Endothelial cell of umbilical vein (primary cell): ENCODE results near the gene CCNK. TPM values are rescaled to one million over a fixed set of nuclear protein-coding genes. Genes with fewer than 3 reads are reported as not detected.
A peak's percentile ranks its signal among the peaks of the same experiment; 100 is the strongest.

Source experiments
- Bru-seq: library from RNA; stranded (reverse); fragments of 400-500 nt; gene quantifications from one replicate; lab custom pipeline; 2021; lab: Mats Ljungman, UMichigan
- BruChase-seq, 2 experiments: library from RNA; stranded (reverse); fragments of 400-500 nt; gene quantifications; one replicate each; lab custom pipeline; 2021; lab: Mats Ljungman, UMichigan
- BruUV-seq: library from RNA; stranded (reverse); fragments of 400-500 nt; replicated peaks from 2 replicates; lab custom pipeline; 2021; lab: Mats Ljungman, UMichigan
- CTCF ChIA-PET: fragments of 300-600, 350-600 bp; sonication (Branson Sonifier 250); formaldehyde crosslinking; loops from one replicate; lab custom pipeline; 2021; ENCODE audit warnings: antibody characterized with exemption, inconsistent platforms; lab: Charles Lee
- POLR2A ChIA-PET: fragments of 300-600, 350-600 bp; sonication (Branson Sonifier 250); formaldehyde crosslinking; loops from one replicate; lab custom pipeline; 2021; ENCODE audit warnings: antibody characterized with exemption, inconsistent platforms; lab: Charles Lee
- DNase-seq: peaks from one replicate; pipeline ENCODE4 v3.0.0-alpha.2; 2011; ENCODE audit warnings: low read depth, low spot score
- FAIRE-seq: peaks from 2 replicates; lab custom pipeline; 2011; peaks lifted over from hg19 to GRCh38; lab: Jason Lieb, UNC
- H2AFZ ChIP-seq: 2 replicates; pipeline ENCODE4 v1.6.0; 2012; ENCODE audit warnings: low read depth, low read length, control low read depth, inconsistent platforms
- H3K27ac ChIP-seq: 2 replicates; pipeline ENCODE4 v1.5.1; 2011; ENCODE audit warnings: low read depth, mild to moderate bottlenecking, control low read depth, low read length, moderate library complexity; ENCODE audit not compliant: insufficient read depth
- H3K27me3 ChIP-seq, 2 experiments: 2 replicates each; pipeline versions ENCODE4 v1.6.0 to v1.6.1; 2011; ENCODE audit warnings: low read length in 2 of 2, mixed read lengths in 1 of 2; ENCODE audit not compliant: control insufficient read depth in 2 of 2, insufficient read depth in 2 of 2
- H3K36me3 ChIP-seq, 2 experiments: 2 replicates in 1 of 2; 3 replicates in 1 of 2; pipeline ENCODE4 v1.5.1; 2011; ENCODE audit warnings: low read length in 2 of 2, mild to moderate bottlenecking in 1 of 2, moderate library complexity in 1 of 2; ENCODE audit not compliant: control insufficient read depth in 2 of 2, insufficient read depth in 2 of 2; ENCODE audit errors: extremely low read depth in 1 of 2
- H3K4me1 ChIP-seq: 3 replicates; pipeline ENCODE4 v1.5.1; 2011; ENCODE audit warnings: mild to moderate bottlenecking, low read length; ENCODE audit not compliant: control insufficient read depth, insufficient read depth; ENCODE audit errors: extremely low read depth
- H3K4me2 ChIP-seq: 2 replicates; pipeline ENCODE4 v1.6.1; 2011; ENCODE audit warnings: low read length, control low read depth, mixed read lengths; ENCODE audit not compliant: insufficient read depth
- H3K4me3 ChIP-seq, 3 experiments: fragments of 200-600 bp in 1 of 3; sonication (generic), shearing (Covaris generic) in 1 of 3; replicated peaks in 1 of 3; 2 replicates each; pipeline ENCODE4 v1.5.1; 2011 to 2016; ENCODE audit warnings: control low read depth in 3 of 3, low read length in 3 of 3, mild to moderate bottlenecking in 2 of 3, inconsistent platforms in 1 of 3, low read depth in 1 of 3, moderate library complexity in 1 of 3; ENCODE audit not compliant: insufficient read depth in 1 of 3
- H3K79me2 ChIP-seq: 2 replicates; pipeline ENCODE4 v1.6.0; 2012; ENCODE audit warnings: low read length, inconsistent platforms; ENCODE audit not compliant: control insufficient read depth, insufficient read depth
- H3K9ac ChIP-seq: replicated peaks from 2 replicates; pipeline ENCODE3; 2011; ENCODE audit warnings: low read length, control low read depth; ENCODE audit not compliant: insufficient read depth; ENCODE audit errors: extremely low read depth
- H3K9me1 ChIP-seq: replicated peaks from 3 replicates; pipeline ENCODE4 v1.6.0; 2011; ENCODE audit warnings: mild to moderate bottlenecking, low read length; ENCODE audit not compliant: control insufficient read depth, insufficient read depth; ENCODE audit errors: extremely low read depth
- H3K9me3 ChIP-seq: replicated peaks from 2 replicates; pipeline ENCODE4 v1.5.1; 2012; ENCODE audit warnings: low read length, inconsistent platforms; ENCODE audit not compliant: control insufficient read depth, insufficient read depth
- H4K20me1 ChIP-seq: replicated peaks from 2 replicates; pipeline ENCODE3; 2011; ENCODE audit warnings: mild to moderate bottlenecking, low read length; ENCODE audit not compliant: control insufficient read depth, insufficient read depth; ENCODE audit errors: extremely low read depth
- CTCF ChIP-seq, 2 donors: IDR thresholded peaks; 1 replicate in 1 of 2; 2 replicates in 1 of 2; pipeline ENCODE4 v1.5.1; 2011; ENCODE audit warnings: low read length in 2 of 2, mild to moderate bottlenecking in 2 of 2, moderate library complexity in 2 of 2, control low read depth in 1 of 2, inconsistent platforms in 1 of 2, low read depth in 1 of 2; ENCODE audit not compliant: insufficient read depth in 1 of 2; ENCODE audit errors: extremely low read depth in 1 of 2
- EZH2 ChIP-seq: IDR thresholded peaks from 2 replicates; pipeline ENCODE4 v1.6.1; 2012; ENCODE audit warnings: borderline replicate concordance, low read depth, mild to moderate bottlenecking, moderate library complexity, low read length, inconsistent platforms; ENCODE audit not compliant: severe bottlenecking
- FOS ChIP-seq: IDR thresholded peaks from 2 replicates; pipeline ENCODE4 v1.6.1; 2011; ENCODE audit warnings: mild to moderate bottlenecking, low read length, moderate library complexity, borderline replicate concordance; ENCODE audit not compliant: insufficient read depth
- GATA2 ChIP-seq: IDR thresholded peaks from 2 replicates; pipeline ENCODE4 v1.7.0; 2011; ENCODE audit warnings: low read depth, mild to moderate bottlenecking, moderate library complexity, mixed read lengths, low read length; ENCODE audit not compliant: insufficient read length, insufficient read depth
- JUN ChIP-seq: IDR thresholded peaks from 2 replicates; pipeline ENCODE4 v1.6.1; 2011; ENCODE audit warnings: borderline replicate concordance, low read depth; ENCODE audit not compliant: insufficient read length, insufficient read depth
- MAX ChIP-seq: IDR thresholded peaks from 2 replicates; pipeline ENCODE4 v1.6.1; 2011; ENCODE audit not compliant: insufficient read depth, insufficient read length
- MYC ChIP-seq: IDR thresholded peaks from one replicate; pipeline ENCODE4 v1.6.1; 2011; ENCODE audit warnings: mild to moderate bottlenecking, low read depth, low read length
- POLR2A ChIP-seq: IDR thresholded peaks from 2 replicates; pipeline ENCODE4 v1.6.1; 2012; ENCODE audit warnings: low read depth, mild to moderate bottlenecking, control low read depth, low read length
- POLR2AphosphoS5 ChIP-seq: IDR thresholded peaks from 2 replicates; pipeline ENCODE4 v1.6.1; 2012; ENCODE audit warnings: low read depth, mild to moderate bottlenecking, control low read depth, low read length, moderate library complexity; ENCODE audit not compliant: insufficient read depth
- dilution Hi-C: fragments of 300-500 bp; cut with MboI; formaldehyde crosslinking; loops from one replicate; pipeline ENCODE4 v1.15.0; 2019; ENCODE audit warnings: low sequenced_read_pairs; ENCODE audit not compliant: extremely low pct_ligation_motif_present
- intact Hi-C: fragments of 100-400 bp; cut with micrococcal nuclease; formaldehyde crosslinking; loops from one replicate; pipeline ENCODE4 v1.10.0; 2022
- long read RNA-seq: library from polyadenylated mRNA; stranded (forward); transcript quantifications from one replicate; pipeline ENCODE4 v2.0.0, GENCODE V29; 2021
- polyA minus RNA-seq, 3 experiments: library from RNA; depleted of rRNA, polyadenylated mRNA; stranded (reverse); fragments of >200 nt; gene quantifications; 1 replicate in 1 of 3; 2 replicates in 2 of 3; pipeline ENCODE4 v1.2.3, GENCODE V29; 2011
- polyA plus RNA-seq, 4 experiments: library from polyadenylated mRNA; depleted of rRNA in 3 of 4; stranded (reverse) in 3 of 4; unstranded in 1 of 4; fragments of >200 nt; gene quantifications; 2 replicates each; pipeline versions ENCODE4 v1.2.1 to v1.2.3, GENCODE V29; 2011 to 2012; ENCODE audit warnings: missing spikeins in 1 of 4
- total RNA-seq: library from RNA; stranded (reverse); gene quantifications from 2 replicates; pipeline ENCODE4 v1.2.3, GENCODE V29; 2021

The CCNK gene
- total RNA-seq (59.3 and 59.6 TPM in 2 replicates), polyA plus RNA-seq (5.8 and 11.9 TPM in 2 replicates), polyA minus RNA-seq (14.2 and 23.9 TPM in 2 replicates), Bru-seq, nascent RNA (percentile 78 among the genes with signal in this experiment), BruChase-seq, experiment 1, labeled RNA remaining after a 6-hour chase (percentile 80 among the genes with signal in this experiment), BruChase-seq, experiment 2, labeled RNA remaining after a 2-hour chase (percentile 74 among the genes with signal in this experiment)
- 16.6 and 18.5 TPM in 2 replicates for polyA plus RNA-seq (2011; cell fraction: cytosol; rRNA removed)
- 32.5 and 33.8 TPM in 2 replicates for polyA plus RNA-seq (2011; cell fraction: nucleus; rRNA removed)
- polyA plus RNA-seq (2012): 45.7 and 63.8 TPM in 2 replicates
- 15.0 TPM for polyA minus RNA-seq (2011; cell fraction: cytosol; rRNA and poly(A)+ RNA removed)
- polyA minus RNA-seq (2011; cell fraction: nucleus; rRNA and poly(A)+ RNA removed): 34.0 and 45.9 TPM in 2 replicates
- long read RNA-seq, partial matches to known transcripts: 10 of 14 reads
- long read RNA-seq, other reads (novel, unspliced or antisense): 3 of 14 reads

GRCh38 chr14:99480917-99481744 is at the start of gene CCNK:
TSS of gene CCNK (plus strand) at chr14:99481409. CDS start at chr14:99492678, 11,269 bp downstream.
- dilution Hi-C loops: no loop called here
- H4K20me1 ChIP-seq: peaks cover 14% of the 10 kb centered on the region

More at GRCh38 chr14:99480917-99481744, at the start of gene CCNK:
- peaks cover 23% of the 10 kb centered on the region for H3K4me1 ChIP-seq
- H3K27ac ChIP-seq: peak within 1 kb of the TSS; percentile 66
- peaks cover 86% of the 10 kb centered on the region for H3K79me2 ChIP-seq
- peak within 1 kb of the TSS; percentile 76 to 99 (median 86) for H3K4me3 ChIP-seq
- H2AFZ ChIP-seq: peak within 1 kb of the TSS; percentile 67
- no peaks in the 10 kb centered on the region for H3K27me3 ChIP-seq
- H3K9ac ChIP-seq: peak within 1 kb of the TSS; percentile 87
- CTCF ChIA-PET: interaction anchor here (0.7 to 1.4 kb wide), 5 partner anchors 10 to 88 kb away, joined by 3 to 7 read pairs (median 4); no protein-coding TSS in a partner anchor
- H3K9me1 ChIP-seq: no peaks in the 10 kb centered on the region
- POLR2A ChIA-PET: interaction anchor here (1.1 to 2.2 kb wide), 3 partner anchors 10 to 311 kb away, joined by 3 to 7 read pairs (median 4); no protein-coding TSS in a partner anchor
- no peaks in the 10 kb centered on the region for H3K9me3 ChIP-seq
- BruUV-seq: no TSS peak
- intact Hi-C loops: loop anchor here (1.0 to 2.0 kb wide), 2 partner anchors 203 to 760 kb away; partner anchors contain the start of gene CYP46A1
- FAIRE-seq (peak; percentile 99), DNase-seq (peak; percentile 100)
- H3K36me3 ChIP-seq: no peaks in the 10 kb centered on the region
- H3K4me2 ChIP-seq: peak within 1 kb of the TSS; percentile 95
- TF ChIP-seq EZH2 (no peak), FOS (no peak), GATA2 (no peak), POLR2A (peak; percentile 79), POLR2AphosphoS5 (peak; percentile 72), JUN (no peak), MAX (no peak), CTCF (IDR thresholded peaks at IDR 0.05; ENCODE audit: extremely low read depth in 1 of 2, insufficient read depth in 1 of 2, low read depth in 1 of 2, low read length in 2 of 2) (no peak), MYC (no peak)
